CD4-positive, alpha-beta T cell treated with Interleukin-17A for 4 hours (primary cell): Measurements from ENCODE around the gene MFSD12.

Source experiments
- DNase-seq: peaks from one replicate; pipeline ENCODE4 v3.0.0-alpha.2; 2020; ENCODE audit warnings: mixed read lengths

The MFSD12 gene

DNA sequence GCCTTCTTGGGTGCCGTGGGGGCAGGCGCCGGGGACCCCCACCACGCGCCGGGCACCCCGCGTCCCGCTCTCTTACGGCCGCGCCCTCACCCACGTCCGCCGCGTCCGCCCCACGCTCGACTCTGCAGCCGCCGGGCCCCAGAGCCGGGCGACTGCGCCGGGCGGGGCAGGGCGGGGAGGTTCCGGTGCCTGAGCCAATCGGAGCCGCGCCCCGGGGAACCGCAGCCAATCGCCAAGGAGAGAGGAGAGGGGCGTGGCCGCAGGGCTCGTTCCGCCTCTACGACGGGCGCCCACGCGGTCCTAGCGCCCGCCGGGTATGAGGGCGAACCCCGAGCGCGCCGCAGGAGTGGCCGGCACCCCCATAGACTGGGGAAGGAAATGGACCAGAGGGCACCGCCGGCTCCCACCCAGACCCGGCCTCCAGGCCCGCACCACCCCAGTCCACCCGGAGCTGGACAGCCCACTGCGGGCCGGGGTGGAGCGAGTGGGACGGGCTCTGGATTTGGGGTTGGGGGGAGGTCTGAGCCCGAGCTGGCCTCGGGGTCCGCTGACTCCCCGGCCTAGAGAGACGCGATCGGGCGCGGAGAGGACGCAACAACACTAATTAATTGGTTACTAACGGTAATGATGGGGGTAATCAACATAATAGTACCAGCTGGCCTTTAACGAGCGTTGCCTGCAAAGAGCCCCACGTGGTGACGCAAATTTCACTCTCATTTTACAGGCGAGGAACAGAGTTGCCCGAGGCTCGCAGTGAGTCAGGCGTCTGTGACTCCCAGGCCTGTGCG is at the start of gene MFSD12:
TSS of gene MFSD12 (minus strand) at position 126 of the 788 bp plus-strand sequence. CDS start 183 bp downstream, outside the sequence.
- peak; percentile 97 for DNase-seq

- DNase-seq: peak; percentile 76
These were observed 49.4 kb upstream of the MFSD12 start, which contains the start of gene TBXA2R for GRCh38 chr19:3606690-3607289. Gene TBXA2R, minus strand, starts transcription at chr19:3606875. Its CDS starts 6,241 bp downstream, at chr19:3600634.

GRCh38 chr19:3606174-3606689 is 48.8 kb upstream of the MFSD12 start:
- DNase-seq: peak; percentile 62

DNA sequence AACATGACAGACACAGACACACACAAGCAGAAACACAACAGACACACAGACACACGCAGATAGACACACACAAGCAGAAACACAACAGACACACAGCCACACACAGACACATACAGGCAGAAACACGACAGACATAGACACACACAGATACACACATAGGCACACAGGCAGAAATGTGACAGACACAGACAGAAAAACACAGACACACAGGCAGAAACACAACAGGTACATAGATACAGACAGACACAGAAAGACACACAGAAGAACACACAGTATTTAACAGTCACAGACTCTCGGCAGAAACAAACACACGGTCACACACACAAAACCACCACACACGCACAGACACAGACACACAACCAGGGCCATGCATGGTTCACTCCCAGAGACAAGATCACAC is 48.4 kb upstream of the MFSD12 start:
- no peak for DNase-seq

- no peak for DNase-seq
These were observed 48.0 kb upstream of the MFSD12 start for GRCh38 chr19:3605361-3605760.

DNA sequence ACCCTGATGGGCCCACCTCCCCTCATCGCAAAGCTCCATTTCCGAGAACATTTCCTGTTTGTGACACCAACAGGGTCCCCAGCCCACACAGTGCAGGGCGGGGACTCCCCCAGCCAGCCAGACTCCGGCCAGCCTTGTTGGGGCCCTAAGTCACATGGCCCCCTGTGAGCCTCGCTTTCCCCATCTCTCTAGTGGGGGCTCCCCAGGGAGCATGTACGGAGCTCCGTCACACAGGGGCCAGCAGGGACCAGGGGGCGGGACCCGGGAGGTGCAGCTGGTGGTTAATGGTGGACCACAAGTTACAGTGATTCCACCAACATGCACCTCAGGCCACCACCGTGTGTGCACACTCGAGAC is 47.6 kb upstream of the MFSD12 start:
- DNase-seq: peak; percentile 49

GRCh38 chr19:3604227-3604986 is 47.0 kb upstream of the MFSD12 start:
- no peak for DNase-seq

DNA sequence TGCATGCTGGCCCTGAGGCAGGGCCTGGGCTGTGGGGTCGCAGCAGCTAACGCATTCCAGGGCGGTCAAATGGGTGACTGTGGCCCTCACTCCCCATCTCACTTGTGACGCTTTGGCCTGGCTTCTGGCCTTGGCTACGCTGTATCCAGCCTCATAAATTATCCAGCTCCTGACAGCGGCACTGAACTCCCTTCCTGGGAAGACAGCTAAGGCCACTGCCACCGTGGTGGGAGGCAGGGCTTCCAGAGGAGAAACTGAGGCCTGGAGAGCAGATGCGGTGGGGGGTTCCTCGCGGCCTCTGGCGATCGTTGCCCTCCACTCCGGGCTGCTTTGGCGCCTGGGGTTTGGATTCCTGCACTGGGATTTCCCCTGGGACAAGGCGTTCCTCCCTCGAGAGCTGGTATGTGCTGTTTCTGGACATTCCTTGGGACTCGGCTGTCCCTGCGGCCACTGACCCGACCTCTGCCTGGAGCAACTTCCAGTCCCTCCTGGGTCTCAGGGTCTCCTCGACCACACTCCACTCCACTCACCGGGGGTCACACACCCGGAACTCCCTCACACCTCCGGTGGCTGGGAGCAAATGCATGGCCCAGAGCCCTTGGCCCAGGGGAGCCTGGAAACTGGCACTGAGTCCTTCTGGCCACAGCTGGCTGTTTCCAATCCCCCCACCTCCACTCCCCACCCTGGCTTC is 45.9 kb upstream of the MFSD12 start:
- DNase-seq: no peak

GRCh38 chr19:3601021-3601420 is 43.6 kb upstream of the MFSD12 start:
- DNase-seq: no peak

DNA sequence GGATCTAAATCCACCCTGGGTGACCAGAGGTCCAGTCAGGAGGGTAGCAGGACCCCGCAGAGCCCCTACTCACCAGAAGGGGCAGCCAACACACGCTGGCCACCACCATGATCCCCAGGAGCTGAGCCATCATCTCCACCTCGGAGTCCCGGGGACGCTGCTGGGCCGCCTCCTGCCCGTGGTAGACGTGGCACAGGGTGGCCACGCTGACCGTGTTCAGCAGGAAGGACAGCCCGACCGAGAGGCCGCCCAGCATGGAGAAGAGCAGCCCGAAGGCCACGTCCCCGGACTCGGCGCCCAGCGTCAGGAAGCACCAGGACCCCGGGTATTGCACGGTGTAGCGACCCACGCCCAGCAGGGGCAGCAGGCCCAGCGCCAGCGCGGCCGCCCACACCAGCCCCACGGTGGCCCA is 42.4 kb upstream of the MFSD12 start:
- no peak for DNase-seq

GRCh38 chr19:3595521-3596061 is 38.2 kb upstream of the MFSD12 start:
- DNase-seq: no peak

DNA sequence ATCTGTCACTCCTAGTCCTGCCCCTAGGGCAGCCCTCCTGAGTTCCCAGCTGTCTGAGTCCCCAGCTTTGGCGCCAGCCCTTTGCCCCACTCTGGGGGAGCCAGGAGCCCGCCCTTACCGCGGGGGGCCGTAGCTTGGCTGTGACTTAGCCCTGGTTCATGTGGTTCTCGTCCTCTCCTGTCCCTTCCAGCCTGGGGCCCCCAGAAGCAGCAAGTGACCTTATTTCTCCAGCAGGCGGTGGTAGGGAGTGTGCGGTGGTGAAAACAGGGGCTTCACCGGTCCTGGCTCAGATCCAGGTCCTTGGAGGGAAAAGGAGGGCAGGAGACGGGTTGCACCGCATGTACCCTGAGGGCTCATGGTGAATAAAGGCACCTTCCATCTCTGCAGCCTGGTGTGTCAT is 35.8 kb upstream of the MFSD12 start:
- no peak for DNase-seq

DNA sequence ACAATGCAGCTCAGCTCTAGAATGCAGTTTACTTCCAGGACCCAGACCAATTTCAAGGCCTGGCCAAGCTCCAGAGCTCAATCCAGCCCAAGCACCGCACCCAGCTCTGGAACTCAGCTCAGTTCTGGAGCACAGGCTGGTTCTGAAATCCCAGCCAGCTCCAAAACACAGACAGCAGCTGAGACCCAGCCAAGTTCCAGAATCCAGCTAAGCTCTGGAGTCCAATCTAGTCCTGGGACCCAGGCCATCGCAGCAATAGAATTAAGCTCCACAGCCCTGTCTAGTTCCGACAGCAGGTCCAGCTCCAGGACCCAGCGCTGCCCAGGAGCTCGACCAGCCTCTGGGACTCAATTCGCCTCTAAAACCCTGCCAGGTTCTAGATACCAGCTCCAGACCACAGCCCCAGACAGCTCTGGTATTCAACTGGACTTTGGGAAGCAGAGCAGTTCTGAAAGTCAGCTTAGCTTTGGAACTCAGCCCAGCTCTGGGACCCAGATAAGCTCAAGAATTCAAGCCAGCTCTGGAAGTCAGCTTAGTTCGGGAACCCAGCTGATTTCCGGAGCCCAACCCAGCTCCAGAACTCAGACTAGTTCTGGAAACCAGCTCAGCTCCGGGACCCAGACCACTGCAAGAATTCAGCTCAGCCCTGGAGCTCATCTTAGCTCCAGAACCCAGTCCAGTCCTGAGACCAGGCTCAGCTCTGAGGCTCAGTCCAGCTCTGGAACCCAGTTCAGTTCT is 34.7 kb upstream of the MFSD12 start:
- no peak for DNase-seq

- no peak for DNase-seq
These were observed 33.7 kb upstream of the MFSD12 start for GRCh38 chr19:3590991-3591659.

GRCh38 chr19:3589949-3590348 is 32.6 kb upstream of the MFSD12 start:
- DNase-seq: no peak

GRCh38 chr19:3589439-3589838 is 32.1 kb upstream of the MFSD12 start:
- no peak for DNase-seq

- DNase-seq: no peak
These were observed 29.4 kb upstream of the MFSD12 start for GRCh38 chr19:3586707-3587346.

- DNase-seq: peak; percentile 75
These were observed 28.8 kb upstream of the MFSD12 start for GRCh38 chr19:3586127-3586626.

GRCh38 chr19:3585301-3586126 is 28.1 kb upstream of the MFSD12 start, which contains the start of gene GIPC3:
Gene GIPC3, plus strand, starts transcription at chr19:3585478. Its CDS starts 120 bp downstream, at chr19:3585598.
- DNase-seq: peak; percentile 51
